ENCODE results near the gene TLK1. TPM values are rescaled to one million over a fixed set of nuclear protein-coding genes. Genes with fewer than 3 reads are reported as not detected.

Gene TLK1
- total and polyA plus RNA-seq, 9 donors = 15.9 to 77.4 (median 61.7) TPM

GRCh38 chr2:170950221-170950761, 210.4 kb downstream of the TLK1 start:
- Histone ChIP-seq H3K4me3 (no peak overlapping the region), H3K9me3 (no peaks in the 10 kb centered on the region), H3K27me3 (no peaks in the 10 kb centered on the region), H3K27ac (no peak overlapping the region), H3K4me1 (ENCODE audit: insufficient read depth) (peaks cover 2% of the 10 kb centered on the region), H3K36me3 (no peaks in the 10 kb centered on the region)
- no peak for DNase-seq
- TF ChIP-seq POLR2A (IDR thresholded peaks at IDR 0.05) (no peak), EP300 (IDR thresholded peaks at IDR 0.05) (no peak), CTCF (IDR thresholded peaks at IDR 0.05) (no peak)
- intact Hi-C loops (cut with DNase I) = no loop called here
- 92 to 95% (median 92%) methylated on average over 4 of the region's 4 CpGs for WGBS, 3 donors

GRCh38 chr2:170949415-170949814, 211.3 kb downstream of the TLK1 start:
- no peak for DNase-seq
- Histone ChIP-seq H3K4me1 (ENCODE audit: insufficient read depth) (peaks cover 2% of the 10 kb centered on the region), H3K27ac (no peak overlapping the region), H3K9me3 (no peaks in the 10 kb centered on the region), H3K36me3 (no peaks in the 10 kb centered on the region), H3K27me3 (no peaks in the 10 kb centered on the region), H3K4me3 (no peak overlapping the region)
- intact Hi-C loops (cut with DNase I) = no loop called here
- WGBS, 3 donors = 76 to 79% (median 79%) methylated on average over 5 of the region's 5 CpGs
- TF ChIP-seq CTCF (IDR thresholded peaks at IDR 0.05) (no peak), POLR2A (IDR thresholded peaks at IDR 0.05) (no peak), EP300 (IDR thresholded peaks at IDR 0.05) (no peak)

GRCh38 chr2:170944545-170944944, 216.1 kb downstream of the TLK1 start:
- WGBS, 3 donors = 97 to 100% (median 97%) methylated on average over 1 of the region's 1 CpG
- TF ChIP-seq EP300 (IDR thresholded peaks at IDR 0.05) = no peak
- no peak for TF ChIP-seq CTCF (IDR thresholded peaks at IDR 0.05)
- no peak for TF ChIP-seq POLR2A (IDR thresholded peaks at IDR 0.05)
- no peaks in the 10 kb centered on the region for H3K27me3 ChIP-seq
- no peaks in the 10 kb centered on the region for H3K9me3 ChIP-seq
- no peaks in the 10 kb centered on the region for H3K36me3 ChIP-seq
- H3K4me3 ChIP-seq = no peak overlapping the region
- intact Hi-C loops (cut with DNase I) = no loop called here
- no peak overlapping the region for H3K27ac ChIP-seq
- H3K4me1 ChIP-seq (ENCODE audit: insufficient read depth) = peaks cover 6% of the 10 kb centered on the region
- no peak for DNase-seq

- Histone ChIP-seq H3K27ac (no peak overlapping the region), H3K9me3 (no peaks in the 10 kb centered on the region), H3K36me3 (no peaks in the 10 kb centered on the region), H3K4me1 (ENCODE audit: insufficient read depth) (peaks cover 8% of the 10 kb centered on the region), H3K4me3 (no peak overlapping the region), H3K27me3 (no peaks in the 10 kb centered on the region)
- TF ChIP-seq POLR2A (IDR thresholded peaks at IDR 0.05) (no peak), EP300 (IDR thresholded peaks at IDR 0.05) (no peak), CTCF (IDR thresholded peaks at IDR 0.05) (no peak)
- WGBS, 3 donors = 76 to 81% (median 78%) methylated on average over 6 of the region's 6 CpGs
- intact Hi-C loops (cut with DNase I) = no loop called here
- no peak for DNase-seq
Measured at GRCh38 chr2:170943596-170943995, 217.1 kb downstream of the TLK1 start.
